Ramos (cell line): ENCODE results near the gene OR6B3.
"Not testable (repeated sequence)": the region's sequence is repeated elsewhere in the genome, so short reads cannot be mapped to it uniquely, and the experiment has no call there.

Experiments used
- in situ Hi-C: fragments of 300-500 bp; cut with MboI; formaldehyde crosslinking; loops from one replicate; pipeline ENCODE4 v1.14.3; 2022; ENCODE audit warnings: low sequenced_read_pairs; ENCODE audit not compliant: unreplicated experiment

OR6B3 gene

DNA sequence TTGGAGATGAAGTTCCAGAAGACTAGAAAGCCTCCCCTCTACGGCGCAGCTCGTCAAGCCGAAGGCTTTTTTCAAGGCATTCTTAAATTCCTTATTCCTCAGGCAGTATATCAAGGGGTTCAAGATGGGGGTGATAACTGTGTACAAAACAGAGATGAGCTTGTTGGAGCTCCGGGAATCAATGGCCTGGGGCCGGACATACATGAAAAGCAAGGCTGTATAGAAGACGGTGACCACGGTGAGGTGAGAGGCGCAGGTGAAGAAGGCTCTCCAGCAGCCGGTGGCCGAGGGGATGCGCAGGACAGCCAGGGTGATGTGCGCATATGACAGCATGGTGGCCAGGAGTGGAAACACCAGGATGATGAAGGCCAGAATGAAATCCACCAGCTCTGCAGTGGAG lies 8.2 kb downstream of the OR6B3 start:
- in situ Hi-C loops, result no loop called here

DNA sequence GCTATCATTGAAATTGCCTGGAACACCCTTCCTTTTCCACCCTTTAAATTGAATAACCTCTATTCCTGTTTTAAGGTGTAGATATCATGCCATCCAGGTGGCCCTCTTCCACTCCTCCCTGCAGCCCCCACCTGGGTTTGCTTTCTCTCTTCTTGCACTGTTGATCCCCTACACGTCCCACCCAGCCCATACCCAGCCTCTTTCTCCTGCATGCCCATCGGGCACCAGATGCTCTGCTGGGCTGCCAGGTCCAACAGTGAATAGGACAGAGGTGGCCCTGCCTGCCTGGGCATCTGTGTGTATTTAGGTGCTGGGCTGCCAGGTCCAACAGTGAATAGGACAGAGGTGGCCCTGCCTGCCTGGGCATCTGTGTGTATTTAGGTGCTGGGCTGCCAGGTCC lies 9.2 kb downstream of the OR6B3 start:
- in situ Hi-C loops, result not testable (repeated sequence)

DNA sequence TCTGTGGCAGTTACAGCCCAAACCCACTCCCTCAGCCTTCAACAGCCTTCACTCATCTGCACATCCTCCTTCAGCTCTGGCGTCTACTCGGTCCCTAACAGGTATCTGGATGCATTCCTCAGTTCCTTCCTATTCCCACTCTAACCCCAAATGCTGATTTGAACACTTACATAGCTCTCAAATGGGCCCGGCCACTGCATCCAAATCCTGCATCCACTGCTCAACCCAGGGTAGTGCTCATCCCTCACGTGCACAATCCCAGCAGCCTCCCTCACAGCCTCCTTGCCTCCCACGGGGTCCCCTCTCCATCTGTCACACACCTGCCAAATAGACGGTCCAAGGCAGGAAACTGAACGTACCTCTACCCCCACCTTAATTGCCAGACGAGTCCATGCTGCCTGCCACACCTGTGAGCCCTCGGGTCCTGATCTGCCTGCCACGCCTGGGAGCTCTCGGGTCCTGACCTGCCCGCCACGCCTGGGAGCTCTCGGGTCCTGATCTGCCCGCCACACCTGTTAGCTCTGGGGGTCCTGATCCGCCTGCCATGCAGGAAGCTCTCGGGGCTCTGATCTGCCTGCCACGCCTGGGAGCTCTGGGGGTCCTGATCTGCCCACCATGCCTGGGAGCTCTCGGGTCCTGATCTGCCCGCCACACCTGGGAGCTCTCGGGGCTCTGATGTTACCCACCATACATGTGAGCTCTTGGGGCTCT lies 9.9 kb downstream of the OR6B3 start:
- in situ Hi-C loops, result no loop called here

DNA sequence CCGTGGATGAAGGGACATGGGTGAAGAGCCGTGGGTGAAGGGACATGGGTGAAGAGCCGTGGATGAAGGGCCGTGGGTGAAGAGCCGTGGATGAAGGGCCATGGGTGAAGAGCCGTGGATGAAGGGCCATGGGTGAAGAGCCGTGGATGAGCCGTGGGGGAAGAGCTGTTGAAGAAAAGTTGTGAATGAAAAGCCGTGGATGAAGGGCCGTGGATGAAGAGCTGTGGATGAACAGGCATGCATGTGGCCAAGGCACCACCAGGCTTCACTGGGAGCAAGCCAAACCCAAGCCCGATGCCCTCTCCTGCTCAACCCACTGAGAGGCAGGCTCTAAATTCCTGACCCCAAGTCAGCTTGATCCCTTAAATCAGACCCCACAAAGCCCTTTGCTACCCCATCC lies 10.6 kb downstream of the OR6B3 start:
- in situ Hi-C loops, result no loop called here

DNA sequence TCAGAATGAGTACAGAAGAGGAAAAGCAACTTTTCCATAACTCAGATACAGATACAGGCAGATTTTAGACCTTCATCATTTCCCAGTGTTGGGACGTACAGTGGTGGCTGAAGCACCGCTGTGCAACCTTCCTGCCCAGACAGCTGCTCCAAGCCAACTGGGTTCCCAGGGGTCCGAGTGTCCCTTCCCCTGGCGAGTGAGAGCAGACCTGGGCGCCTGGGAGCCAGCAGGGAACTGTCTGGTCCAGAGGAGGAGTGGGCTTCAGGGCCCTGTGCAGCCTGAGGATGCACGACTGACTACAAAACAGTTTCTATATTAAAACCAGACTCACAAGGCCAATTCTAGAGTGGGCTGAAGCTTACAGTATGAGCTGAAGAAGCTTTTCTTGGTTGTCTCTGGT lies 12.0 kb downstream of the OR6B3 start:
- in situ Hi-C loops, result no loop called here

DNA sequence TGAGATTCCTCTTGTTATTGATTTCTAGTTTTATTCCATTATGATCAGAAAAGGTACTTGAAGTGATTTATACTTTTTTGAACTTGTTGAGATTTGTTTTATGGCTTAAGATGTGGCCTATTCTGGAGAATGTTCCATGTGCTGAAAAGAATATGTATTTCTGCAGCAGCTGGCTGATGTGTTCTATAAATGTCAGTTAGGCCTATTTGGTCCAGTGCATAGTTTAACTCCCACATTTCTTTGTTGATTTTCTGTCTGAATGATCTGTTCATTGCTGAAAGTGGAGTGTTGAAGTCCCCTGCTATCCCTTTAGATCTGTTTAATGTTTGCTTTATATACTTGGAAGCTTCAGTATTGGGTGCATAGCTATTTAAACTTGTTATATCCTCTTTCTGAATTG lies 16.0 kb downstream of the OR6B3 start:
- in situ Hi-C loops, result no loop called here

DNA sequence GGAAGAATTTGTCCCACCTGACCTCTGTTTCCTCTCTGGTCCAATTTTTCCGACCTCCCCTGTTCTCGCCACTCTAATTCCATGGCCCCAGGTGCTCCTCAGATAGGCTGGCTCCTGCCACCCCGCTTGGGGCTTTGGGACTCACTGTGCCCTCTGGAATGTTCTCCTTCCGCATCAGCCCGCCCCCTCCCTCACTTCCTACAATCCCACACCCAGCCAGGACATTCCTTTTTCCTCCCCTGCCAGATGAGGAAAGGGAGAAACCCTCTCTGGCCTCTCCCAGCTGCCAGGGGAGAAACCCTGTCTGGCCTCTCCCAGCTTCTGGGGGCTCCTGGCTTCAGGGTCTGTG lies 20.0 kb downstream of the OR6B3 start:
- in situ Hi-C loops, result no loop called here

DNA sequence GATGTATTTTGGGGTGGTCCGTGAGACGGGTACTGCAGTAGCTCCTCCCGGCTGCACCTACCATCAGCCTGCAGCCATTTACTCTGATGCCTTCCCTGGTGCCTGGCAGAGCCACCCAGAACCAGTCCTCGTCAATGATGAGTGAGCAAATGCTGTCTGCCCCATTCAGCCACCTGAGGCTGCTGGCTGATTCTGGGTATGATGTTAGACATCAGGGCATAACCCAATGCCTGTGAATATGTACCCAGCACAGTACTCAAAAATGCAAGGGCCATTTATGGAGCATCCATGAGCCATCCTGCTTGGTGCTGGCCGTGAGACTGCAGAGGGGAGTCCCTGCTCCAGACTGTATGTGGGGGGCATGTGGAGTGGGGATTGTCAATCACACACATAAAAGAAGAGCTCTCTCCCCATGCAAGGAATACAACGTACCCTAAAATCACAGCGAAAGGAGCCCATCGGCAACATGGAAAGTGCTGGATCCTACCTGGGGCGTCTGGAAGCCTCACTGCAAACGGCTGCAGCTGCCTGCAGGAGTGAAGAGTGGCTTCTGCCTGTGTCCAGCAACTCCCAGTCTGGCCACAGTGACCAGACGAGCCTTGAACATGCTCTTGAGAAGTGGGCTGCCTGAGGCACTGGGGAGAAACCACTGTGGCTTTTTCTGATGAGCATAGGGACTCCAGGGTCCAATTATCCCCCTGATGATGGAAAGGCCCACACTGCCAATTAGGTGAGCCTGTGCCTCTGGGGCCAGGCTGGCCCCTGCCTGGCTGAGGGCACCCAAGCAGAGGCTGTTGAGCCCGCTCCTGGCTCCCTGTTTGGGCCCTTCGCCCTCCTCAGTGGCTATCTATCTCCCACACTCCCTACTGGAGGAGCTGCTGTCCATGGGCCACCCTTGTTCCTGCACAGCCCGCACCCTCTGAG lies 20.7 kb downstream of the OR6B3 start:
- in situ Hi-C loops, result no loop called here

DNA sequence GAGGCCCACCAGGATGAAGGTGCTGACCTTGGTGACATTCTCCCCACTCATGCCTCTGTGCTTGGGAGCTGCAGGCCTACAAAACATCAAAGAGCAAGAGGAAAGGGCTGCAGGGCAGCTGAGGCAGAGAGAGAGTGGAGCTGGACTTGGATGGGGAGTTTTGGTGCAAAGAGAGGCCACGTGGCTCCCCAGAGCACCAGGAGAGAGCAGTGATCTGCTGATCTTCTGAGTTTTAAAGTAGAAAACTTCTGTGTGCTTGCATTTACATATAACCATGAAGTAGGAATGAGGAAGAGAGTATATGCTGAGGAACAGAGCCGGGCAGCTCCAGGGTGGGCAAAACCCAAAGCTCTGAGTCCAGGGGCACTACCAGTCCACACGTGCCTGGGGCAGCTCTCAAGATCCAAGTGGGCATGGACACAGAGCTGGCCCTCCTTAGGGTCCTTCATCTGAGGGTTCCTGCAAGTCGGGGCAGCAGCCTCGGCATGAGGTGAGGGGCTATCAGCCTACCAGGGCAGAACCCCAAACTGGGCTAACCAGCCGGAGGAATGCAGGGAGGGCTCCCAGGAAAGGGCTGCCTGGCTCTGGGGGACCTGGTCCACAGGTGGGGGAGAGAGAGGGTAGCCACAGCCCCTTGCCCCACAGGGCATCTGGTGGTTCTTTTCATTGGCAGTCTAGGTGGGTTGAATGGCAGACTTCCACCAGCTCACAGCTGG lies 22.8 kb downstream of the OR6B3 start, which contains the start of gene OR6B2:
TSS of gene OR6B2 (minus strand) at position 51 of the 716 bp plus-strand sequence. CDS start at position 51, 0 bp downstream.
- in situ Hi-C loops, result no loop called here

DNA sequence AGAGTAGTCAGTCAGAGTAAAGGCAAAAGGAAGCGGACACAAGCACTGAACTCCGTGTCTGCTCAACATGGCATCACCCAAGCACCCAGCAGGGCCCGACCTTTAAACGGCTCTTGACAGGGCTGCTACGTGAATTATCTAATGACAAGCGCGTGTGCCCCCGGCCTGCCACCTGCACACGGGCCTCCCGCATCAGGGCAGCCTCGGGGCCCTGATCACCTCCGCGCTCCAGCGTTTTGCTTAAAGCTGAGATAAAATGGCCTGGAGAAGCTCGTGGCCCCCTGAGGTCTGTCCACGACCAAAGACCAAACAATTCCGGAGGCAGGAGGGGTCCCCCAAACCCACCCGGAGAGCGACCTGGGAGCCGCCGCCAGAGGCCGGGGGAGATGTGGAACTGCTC lies 28.6 kb downstream of the OR6B3 start:
- in situ Hi-C loops, result no loop called here

DNA sequence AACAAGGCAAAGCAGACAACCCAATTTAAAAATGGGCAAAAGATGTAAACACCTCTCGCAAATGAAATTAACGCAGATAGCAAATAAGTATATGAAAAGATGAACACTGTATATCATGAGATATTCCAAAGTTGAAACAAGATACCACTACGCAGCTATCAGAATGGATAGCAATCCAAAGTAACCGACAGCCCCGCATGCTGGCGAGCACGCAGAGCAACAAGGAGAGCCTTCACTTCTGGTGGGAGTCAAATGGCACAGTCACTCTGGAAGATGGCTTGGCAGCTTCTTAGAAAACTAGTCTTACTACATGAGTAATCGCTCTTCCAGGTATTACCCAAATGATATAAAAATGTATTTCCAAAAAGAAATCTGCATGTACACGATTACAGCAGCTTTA lies 29.5 kb downstream of the OR6B3 start:
- in situ Hi-C loops, result no loop called here

DNA sequence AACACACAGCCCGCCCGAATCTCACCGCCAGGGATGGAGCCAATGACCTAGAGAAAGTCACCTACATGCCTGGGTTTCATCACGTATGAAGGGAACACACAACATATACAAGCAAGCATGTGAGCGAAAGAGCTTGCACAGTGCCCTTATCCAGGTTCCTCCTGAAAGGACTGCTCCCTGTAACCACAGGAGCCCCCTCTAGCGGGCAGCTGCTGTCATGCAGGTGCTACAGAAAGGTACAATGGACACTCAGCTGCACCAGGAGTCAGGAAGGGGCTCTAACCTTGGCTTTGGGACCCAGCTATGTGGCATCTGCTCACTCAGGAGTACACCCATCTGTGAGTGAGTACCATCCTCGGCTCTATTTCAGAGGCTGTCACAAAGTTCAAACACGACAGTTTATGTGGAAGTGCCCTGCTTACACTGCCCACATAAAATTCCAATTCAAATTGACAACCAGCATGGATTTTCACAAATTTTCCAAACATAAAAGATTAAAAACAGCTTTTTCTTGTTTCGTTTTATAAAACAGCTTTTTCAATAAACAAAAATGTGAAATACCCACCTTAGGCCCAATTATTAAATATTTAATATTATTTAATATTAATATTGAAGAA lies 31.7 kb downstream of the OR6B3 start:
- in situ Hi-C loops, result no loop called here

DNA sequence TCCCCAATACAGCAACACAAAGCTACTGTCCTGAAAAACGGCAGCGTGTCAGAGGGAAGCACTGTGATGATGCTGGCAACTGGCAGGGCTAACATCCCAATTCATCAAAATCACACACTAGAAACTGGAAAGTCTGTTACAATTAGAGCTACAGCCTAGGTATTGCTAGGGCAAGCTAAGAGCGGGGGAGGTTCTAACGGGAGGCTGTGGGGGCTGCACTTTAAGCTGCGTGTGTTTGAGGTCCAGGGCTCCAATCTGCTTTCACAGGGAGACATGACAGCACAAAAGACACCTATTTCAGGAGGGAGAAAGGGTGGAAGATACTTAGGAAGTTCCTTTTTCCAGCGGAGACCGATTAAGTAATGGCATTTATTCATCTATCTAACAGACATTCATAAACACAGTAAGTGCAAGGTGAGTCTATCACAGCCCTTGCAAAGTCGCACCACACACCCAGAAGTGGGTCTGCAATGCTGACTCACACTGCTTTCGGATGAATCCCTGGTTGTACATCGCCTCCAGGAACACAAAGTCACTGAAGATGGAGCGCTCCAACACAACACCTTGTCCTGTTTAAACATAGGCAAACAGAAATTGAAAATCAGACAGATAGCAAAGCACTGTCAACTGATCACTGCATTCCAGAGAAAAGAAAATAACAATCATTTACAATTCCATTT lies 35.1 kb downstream of the OR6B3 start:
- in situ Hi-C loops, result no loop called here

DNA sequence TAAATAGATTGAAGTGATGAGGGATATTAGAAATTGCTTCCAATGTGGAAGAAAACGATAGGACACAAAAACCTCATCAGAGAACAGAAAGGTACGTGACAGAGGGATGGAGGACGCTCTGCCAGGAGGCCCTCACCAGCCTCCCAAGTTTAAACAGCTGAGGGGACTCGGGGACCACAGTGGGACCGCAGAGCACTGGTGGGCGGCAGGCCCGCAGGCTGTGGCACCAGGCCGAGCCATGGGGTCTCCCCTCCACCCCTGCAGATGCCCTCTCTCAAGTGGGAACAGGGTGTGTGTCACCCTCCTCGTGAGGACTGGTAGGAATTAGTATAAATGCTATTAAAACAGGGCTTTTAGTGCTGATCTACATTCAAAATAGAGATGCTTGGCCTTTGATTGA lies 39.0 kb downstream of the OR6B3 start:
- in situ Hi-C loops, result no loop called here

DNA sequence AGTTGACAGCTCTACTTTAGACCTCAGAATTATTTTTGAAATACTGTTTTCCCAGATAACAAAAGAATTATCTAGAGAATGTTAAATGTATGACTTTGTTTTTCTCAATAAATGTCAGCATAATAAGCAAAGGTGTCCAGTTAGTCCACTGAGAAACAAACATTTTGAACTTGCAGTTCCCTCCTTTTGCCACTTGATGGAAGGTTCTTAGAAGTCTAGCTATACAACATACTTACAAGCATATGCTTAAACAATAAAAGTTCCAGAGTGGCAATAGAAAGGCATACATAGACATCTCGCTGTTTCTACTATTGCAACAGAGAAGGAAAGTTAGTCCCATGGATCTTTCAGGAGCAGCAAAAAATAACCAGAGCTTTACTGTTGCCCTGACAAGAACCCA lies 40.0 kb downstream of the OR6B3 start:
- in situ Hi-C loops, result no loop called here

DNA sequence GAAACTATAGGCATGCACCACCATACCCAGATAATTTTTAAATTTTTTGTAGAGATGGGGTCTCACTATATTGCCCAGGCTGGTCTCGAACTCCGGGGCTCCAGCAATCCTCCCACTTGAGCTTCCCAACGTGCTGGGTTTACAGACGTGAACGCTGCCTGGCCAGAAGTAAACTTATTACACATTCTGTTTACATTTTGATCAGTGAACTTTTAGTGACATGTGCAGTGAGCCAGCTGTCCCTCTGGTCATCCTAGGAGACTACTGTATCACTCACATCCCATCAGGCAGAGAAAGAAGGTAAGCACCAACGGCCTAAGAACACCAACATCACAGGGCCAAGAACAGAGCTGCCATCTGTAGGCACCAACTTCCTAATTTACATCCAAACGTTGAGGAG lies 50.3 kb downstream of the OR6B3 start:
- in situ Hi-C loops, result no loop called here

DNA sequence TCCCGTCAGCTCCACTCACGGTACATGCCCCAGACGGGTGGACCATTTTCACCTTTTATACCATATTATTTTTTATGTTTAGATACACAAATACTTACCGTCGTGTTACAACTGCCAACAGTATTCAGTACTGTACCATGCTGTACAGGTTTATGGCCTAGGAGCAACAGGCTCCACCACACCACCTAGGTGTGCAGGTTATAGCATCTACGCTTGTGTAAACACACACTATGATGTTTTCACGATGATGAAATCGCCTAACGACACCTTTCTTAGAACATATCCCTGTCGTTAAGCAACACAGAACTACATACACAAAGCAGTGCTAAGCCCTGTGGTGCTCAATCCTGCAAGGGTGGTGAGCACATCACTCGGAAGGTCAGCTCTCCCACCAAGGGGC lies 52.6 kb downstream of the OR6B3 start:
- in situ Hi-C loops, result no loop called here

DNA sequence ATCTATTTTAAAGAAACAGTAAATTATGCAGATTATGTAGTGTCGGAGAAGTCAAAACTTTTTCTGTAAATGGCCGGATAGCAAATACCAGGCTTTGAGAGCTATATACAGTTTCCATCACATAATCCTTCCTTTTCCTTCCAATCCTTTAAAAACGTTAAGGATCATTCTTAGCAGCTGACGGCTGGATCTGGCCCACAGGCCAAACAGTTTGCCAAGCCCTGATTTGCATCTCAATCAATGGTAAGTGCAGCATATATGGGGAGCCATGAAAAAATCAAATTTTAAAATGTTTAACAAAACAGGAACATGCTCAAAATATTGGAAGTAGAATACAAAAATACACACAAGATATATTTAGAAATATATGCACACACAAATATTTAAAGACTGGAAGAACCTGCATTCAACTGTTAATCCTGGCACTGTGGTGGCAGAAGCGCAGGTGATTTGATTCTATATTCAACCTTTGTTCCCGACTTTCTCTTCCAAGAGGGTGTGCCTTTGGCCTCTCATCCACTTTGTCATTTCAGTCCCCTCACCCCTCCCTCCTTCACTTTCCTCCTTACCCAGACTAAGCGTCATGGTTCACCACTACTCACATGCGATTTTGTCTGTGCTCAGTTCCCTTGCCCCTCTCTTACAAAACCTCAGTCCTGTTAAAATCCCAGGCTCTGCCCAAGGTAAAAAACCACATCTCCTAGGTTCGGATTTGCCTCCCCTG lies 55.5 kb downstream of the OR6B3 start:
- in situ Hi-C loops, result no loop called here
